ENCODE data around the gene TOR2A. TPM values are rescaled to one million over a fixed set of nuclear protein-coding genes. Genes with fewer than 3 reads are reported as not detected.
A peak's percentile ranks its signal among the peaks of the same experiment; 100 is the strongest.

TOR2A gene
- total RNA-seq, 1 donor from 2014 or later = 21.7 TPM

DNA sequence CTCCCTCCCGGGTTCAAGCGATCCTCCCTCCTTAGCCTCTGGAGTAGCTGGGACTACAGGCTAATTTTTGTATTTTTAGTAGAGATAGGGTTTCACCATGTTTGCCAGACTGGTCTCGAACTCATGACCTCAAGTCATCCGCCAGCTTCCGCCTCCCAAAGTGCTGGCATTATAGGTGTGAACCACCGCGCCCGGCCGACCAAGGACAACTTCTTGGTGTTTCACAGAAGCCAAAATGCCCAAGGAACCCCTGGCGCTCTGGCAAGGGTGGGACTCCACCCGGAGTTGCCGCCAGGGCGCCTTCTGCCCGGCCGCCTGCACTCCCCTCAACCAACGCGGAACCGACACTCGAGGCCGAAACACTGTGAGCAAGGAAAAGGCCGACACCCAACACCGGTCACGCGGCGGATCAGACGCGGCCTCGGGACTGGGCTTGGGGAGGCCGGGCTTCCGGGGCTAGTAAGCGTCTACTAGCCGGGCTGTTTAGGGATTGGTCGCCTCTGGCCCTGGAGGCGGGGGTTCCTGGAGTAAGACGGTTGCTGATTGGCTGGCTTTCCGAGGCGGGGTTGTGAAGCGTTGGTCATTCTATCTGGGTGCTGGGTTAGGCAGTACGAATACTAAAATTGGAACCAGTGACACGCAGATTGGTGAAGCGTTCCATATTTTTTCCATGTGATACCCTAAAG, 36.0 kb downstream of the TOR2A start:
- peak; percentile 98 for DNase-seq (ENCODE audit: low spot score)

GRCh38 chr9:127698386-127698785, 36.7 kb downstream of the TOR2A start:
- DNase-seq (ENCODE audit: low spot score) = no peak

GRCh38 chr9:127697575-127697974, 37.5 kb downstream of the TOR2A start:
- DNase-seq (ENCODE audit: low spot score) = no peak

GRCh38 chr9:127694890-127695720, 40.0 kb downstream of the TOR2A start:
- no peak for DNase-seq (ENCODE audit: low spot score)

DNA sequence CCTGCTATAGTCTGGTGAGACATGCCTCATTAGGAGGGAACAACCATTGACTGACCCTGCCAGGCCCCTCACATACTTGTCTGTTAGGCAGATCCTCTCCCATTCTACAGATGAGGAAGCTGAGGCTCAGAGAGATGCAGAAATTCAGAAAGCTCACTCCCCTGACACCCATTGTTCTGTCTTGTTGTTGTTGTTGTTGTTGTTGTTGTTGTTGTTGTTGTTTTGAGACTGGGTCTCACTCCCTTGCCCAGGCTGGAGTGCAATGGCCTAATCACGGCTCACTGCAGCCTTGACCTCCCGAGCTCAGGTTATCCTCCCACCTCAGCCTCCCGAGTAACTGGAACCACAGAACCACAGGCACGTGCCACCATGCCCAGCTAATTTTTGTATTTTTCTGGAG, 41.4 kb downstream of the TOR2A start:
- no peak for DNase-seq (ENCODE audit: low spot score)

- DNase-seq (ENCODE audit: low spot score) = no peak
Measured at GRCh38 chr9:127693143-127693542, 42.0 kb downstream of the TOR2A start.

DNA sequence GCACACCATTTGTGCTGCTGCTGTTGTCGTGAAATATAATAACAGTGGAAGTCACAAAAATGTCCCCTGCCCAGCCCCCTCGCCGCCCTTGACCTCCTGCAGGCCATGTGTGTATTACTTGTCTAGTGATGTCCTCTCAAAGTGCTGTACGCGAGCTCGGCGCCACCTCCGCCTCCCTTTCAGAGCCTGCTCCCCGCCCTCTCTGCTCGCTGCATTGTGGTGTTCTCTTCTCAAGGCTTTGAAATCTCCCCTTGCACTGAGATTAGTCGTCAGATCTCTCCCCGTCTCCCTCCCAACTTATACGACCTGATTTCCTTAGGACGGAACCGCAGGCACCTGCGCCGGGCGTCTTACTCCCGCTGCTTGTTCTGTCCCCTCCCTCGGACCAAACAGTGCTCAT, 43.0 kb downstream of the TOR2A start:
- DNase-seq (ENCODE audit: low spot score) = no peak

- no peak for DNase-seq (ENCODE audit: low spot score)
Measured at GRCh38 chr9:127690735-127691134, 44.4 kb downstream of the TOR2A start.

- DNase-seq (ENCODE audit: low spot score) = no peak
Measured at GRCh38 chr9:127689329-127690000, 45.6 kb downstream of the TOR2A start.

- no peak for DNase-seq (ENCODE audit: low spot score)
Measured at GRCh38 chr9:127686461-127687393, 48.4 kb downstream of the TOR2A start.

DNA sequence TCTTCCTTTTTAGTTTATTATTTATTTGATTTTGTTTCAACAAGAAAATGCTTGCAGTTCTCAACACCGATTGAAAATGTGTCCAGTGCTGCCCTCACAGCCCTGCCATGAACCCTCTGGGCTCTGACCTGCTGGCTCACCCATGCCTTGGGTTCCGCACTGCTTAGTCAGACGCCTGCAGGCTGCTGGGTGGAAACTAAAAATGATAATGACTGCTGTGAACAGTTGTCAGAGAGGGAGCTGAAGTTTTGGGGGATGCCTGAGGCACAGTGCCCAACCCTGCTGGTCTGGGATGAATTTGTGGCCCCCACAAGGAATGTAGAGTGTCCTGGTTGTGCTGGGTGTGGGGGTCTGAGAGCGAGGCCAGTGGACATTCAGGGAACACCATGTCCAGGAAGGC, 50.5 kb downstream of the TOR2A start:
- DNase-seq (ENCODE audit: low spot score) = no peak

- no peak for DNase-seq (ENCODE audit: low spot score)
Measured at GRCh38 chr9:127683723-127684122, 51.4 kb downstream of the TOR2A start.

DNA sequence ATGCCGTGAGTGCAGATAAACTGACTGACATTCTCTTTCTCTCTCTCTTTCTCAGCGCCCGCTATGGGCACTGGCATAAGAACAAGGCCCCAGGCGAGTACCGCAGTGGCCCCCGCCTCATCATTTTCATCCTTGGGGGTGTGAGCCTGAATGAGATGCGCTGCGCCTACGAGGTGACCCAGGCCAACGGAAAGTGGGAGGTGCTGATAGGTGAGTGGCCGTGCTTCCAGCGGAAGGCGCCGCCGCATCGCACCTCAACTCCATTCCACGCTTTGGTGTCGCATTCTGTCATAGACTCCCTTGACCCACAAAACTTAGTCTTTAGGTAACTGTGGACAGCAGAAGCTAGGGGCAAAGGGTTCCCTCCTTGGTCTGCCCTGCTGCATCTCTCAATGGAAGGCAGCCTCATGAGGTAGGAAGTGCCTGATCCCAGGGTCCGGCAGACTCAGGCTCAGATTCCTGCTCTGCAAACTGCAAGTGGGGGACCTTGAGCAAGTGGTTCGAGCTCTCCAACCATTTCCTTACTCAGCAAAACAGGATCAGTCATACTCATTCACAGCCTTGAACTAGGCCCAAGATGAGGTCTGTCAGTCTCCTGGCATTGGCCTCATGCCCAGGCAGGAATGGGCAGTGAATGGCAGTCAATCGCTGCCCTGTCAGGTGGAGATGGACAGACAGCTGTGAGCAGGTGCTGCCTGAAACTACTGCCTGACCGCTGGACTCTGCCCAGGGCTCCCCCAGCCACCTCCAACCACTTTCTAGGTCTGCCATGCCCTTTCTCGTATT, 52.5 kb downstream of the TOR2A start:
- DNase-seq (ENCODE audit: low spot score) = no peak

Other genes with a start within 250 kb of the TOR2A start
- gene STXBP1, start 123.0 kb downstream of the TOR2A start, total RNA-seq = 52.8 TPM
- 1.4 TPM for gene CFAP157, start 28.3 kb downstream of the TOR2A start, total RNA-seq
- 19.5 TPM for gene PTRH1, start 19.6 kb downstream of the TOR2A start, total RNA-seq
- gene TTC16, start 19.2 kb downstream of the TOR2A start, total RNA-seq = 0.26 TPM
- 9.1 TPM for gene SH2D3C, start 43.4 kb upstream of the TOR2A start, total RNA-seq
- 92.7 TPM for gene CDK9, start 50.7 kb upstream of the TOR2A start, total RNA-seq
- gene FPGS, start 67.6 kb upstream of the TOR2A start, total RNA-seq = 74.7 TPM
- 94.3 TPM for gene ENG, start 119.4 kb upstream of the TOR2A start, total RNA-seq
- 142 TPM for gene AK1, start 142.4 kb upstream of the TOR2A start, total RNA-seq
- gene ST6GALNAC6, start 164.3 kb upstream of the TOR2A start, total RNA-seq = 67.0 TPM
- 42.1 TPM for gene ST6GALNAC4, start 181.7 kb upstream of the TOR2A start, total RNA-seq
- gene PIP5KL1, start 195.5 kb upstream of the TOR2A start, total RNA-seq = 4.9 TPM
- gene DPM2, start 202.6 kb upstream of the TOR2A start, total RNA-seq = 36.6 TPM
- 220 TPM for gene EEIG1, start 245.7 kb upstream of the TOR2A start, total RNA-seq